HepG2 (cell line): ENCODE measurements around the gene ANKRD11. TPM values are rescaled to one million over a fixed set of nuclear protein-coding genes. Genes with fewer than 3 reads are reported as not detected.

Experiments
- AGO2 ChIP-seq: fragments of 200-400 bp; formaldehyde crosslinking; optimal IDR thresholded peaks from 2 replicates; pipeline ENCODE3; 2017; ENCODE audit warnings: mild to moderate bottlenecking, low read depth, low read length, moderate library complexity
- CCDC6 ChIP-seq: sonication (generic); formaldehyde crosslinking; IDR thresholded peaks from 2 replicates; pipeline ENCODE4 v1.8.1; 2022; ENCODE audit warnings: mild to moderate bottlenecking, missing genetic modification reagents, moderate library complexity
- DZIP1 ChIP-seq: sonication (generic); formaldehyde crosslinking; IDR thresholded peaks from 2 replicates; pipeline ENCODE4 v1.5.0; 2020; ENCODE audit warnings: mild to moderate bottlenecking, missing genetic modification reagents
- FOSL2 ChIP-seq: sonication (generic); formaldehyde crosslinking; IDR thresholded peaks from 2 replicates; pipeline ENCODE4 v1.4.0; 2020; ENCODE audit warnings: missing genetic modification reagents
- FOXC1 ChIP-seq: sonication (generic); formaldehyde crosslinking; IDR thresholded peaks from 2 replicates; pipeline ENCODE4 v1.8.0; 2022; ENCODE audit warnings: mild to moderate bottlenecking, missing genetic modification reagents, borderline replicate concordance
- GTF2F1 ChIP-seq: fragments of 150-350 bp; IDR thresholded peaks from 2 replicates; pipeline ENCODE4 v1.6.1; 2014; ENCODE audit warnings: low read length
- HCFC1 ChIP-seq: fragments of 150-350 bp; IDR thresholded peaks from 2 replicates; pipeline ENCODE4 v1.6.1; 2014; ENCODE audit warnings: low read depth, low read length
- HIC2 ChIP-seq: sonication (generic); formaldehyde crosslinking; IDR thresholded peaks from 2 replicates; pipeline ENCODE4 v1.9.0; 2022; ENCODE audit warnings: low read depth, missing genetic modification reagents
- HMG20A ChIP-seq: IDR thresholded peaks from 2 replicates; pipeline ENCODE4 v1.6.1; 2016; ENCODE audit warnings: borderline replicate concordance
- KLF12 ChIP-seq: sonication (generic); formaldehyde crosslinking; IDR thresholded peaks from 2 replicates; pipeline ENCODE4 v1.4.0; 2020; ENCODE audit warnings: missing genetic modification reagents, borderline replicate concordance
- KLF16 ChIP-seq, 2 experiments: sonication (generic) in 1 of 2; formaldehyde crosslinking in 1 of 2; IDR thresholded peaks; 2 replicates each; pipeline versions ENCODE4 v1.6.1 to v1.8.0; 2016 to 2023; ENCODE audit warnings: missing genetic modification reagents in 2 of 2, missing compliant biosample characterization in 1 of 2
- MAX ChIP-seq: IDR thresholded peaks from 2 replicates; pipeline ENCODE4 v1.6.1; 2012; ENCODE audit warnings: inconsistent platforms
- MBD4 ChIP-seq: IDR thresholded peaks from 2 replicates; pipeline ENCODE4 v1.6.1; 2012; ENCODE audit warnings: low read length, inconsistent platforms, borderline replicate concordance
- NR2C2 ChIP-seq: sonication (generic); formaldehyde crosslinking; IDR thresholded peaks from 2 replicates; pipeline ENCODE4 v1.4.0; 2020; ENCODE audit warnings: missing genetic modification reagents, mild to moderate bottlenecking, moderate library complexity, borderline replicate concordance
- NRL ChIP-seq: sonication (generic); formaldehyde crosslinking; IDR thresholded peaks from 2 replicates; pipeline ENCODE4 v1.5.0; 2020; ENCODE audit warnings: missing genetic modification reagents, mild to moderate bottlenecking, moderate library complexity, borderline replicate concordance
- ONECUT2 ChIP-seq: sonication (generic); formaldehyde crosslinking; IDR thresholded peaks from 2 replicates; pipeline ENCODE4 v1.4.0; 2020; ENCODE audit warnings: missing genetic modification reagents
- SAP130 ChIP-seq: IDR thresholded peaks from 2 replicates; pipeline ENCODE4 v1.6.1; 2016; ENCODE audit warnings: low read depth
- SRSF9 ChIP-seq: fragments of 200-400 bp; formaldehyde crosslinking; IDR thresholded peaks from 2 replicates; pipeline ENCODE4 v1.6.1; 2018; ENCODE audit warnings: borderline replicate concordance, mild to moderate bottlenecking, low read depth, low read length; ENCODE audit not compliant: insufficient read depth, poor library complexity, severe bottlenecking
- TCF7 ChIP-seq: sonication (generic); IDR thresholded peaks from 2 replicates; pipeline ENCODE4 v1.6.1; 2016; ENCODE audit warnings: antibody characterized with exemption, low read depth
- ZC3H13 ChIP-seq: sonication (generic); formaldehyde crosslinking; IDR thresholded peaks from 2 replicates; pipeline ENCODE4 v1.8.1; 2023; ENCODE audit warnings: mild to moderate bottlenecking, missing genetic modification reagents, moderate library complexity
- ZFP82 ChIP-seq: sonication (generic); formaldehyde crosslinking; IDR thresholded peaks from 2 replicates; pipeline ENCODE4 v1.5.1; 2020; ENCODE audit warnings: mild to moderate bottlenecking, missing genetic modification reagents, borderline replicate concordance
- ZNF17 ChIP-seq: sonication (generic); formaldehyde crosslinking; IDR thresholded peaks from 2 replicates; pipeline ENCODE4 v1.5.0; 2020; ENCODE audit warnings: mild to moderate bottlenecking, missing genetic modification reagents
- ZNF180 ChIP-seq: sonication (generic); formaldehyde crosslinking; IDR thresholded peaks from 2 replicates; pipeline ENCODE4 v1.4.0; 2020; ENCODE audit warnings: low read depth, missing genetic modification reagents, borderline replicate concordance
- ZNF205 ChIP-seq: IDR thresholded peaks from 2 replicates; pipeline ENCODE4 v1.6.1; 2018; ENCODE audit warnings: missing biosample characterization, missing genetic modification reagents
- ZNF260 ChIP-seq: sonication (generic); formaldehyde crosslinking; IDR thresholded peaks from 2 replicates; pipeline ENCODE4 v1.4.0; 2020; ENCODE audit warnings: missing genetic modification reagents, low read depth, mild to moderate bottlenecking, borderline replicate concordance
- ZNF709 ChIP-seq: sonication (generic); formaldehyde crosslinking; IDR thresholded peaks from 2 replicates; pipeline ENCODE4 v1.5.0; 2020; ENCODE audit warnings: mild to moderate bottlenecking, missing genetic modification reagents
- ZNF800 ChIP-seq: sonication (generic); formaldehyde crosslinking; IDR thresholded peaks from 2 replicates; pipeline ENCODE4 v1.4.0; 2020; ENCODE audit warnings: missing genetic modification reagents
- polyA plus RNA-seq, 8 experiments: library from polyadenylated mRNA; depleted of rRNA in 3 of 8; stranded (reverse) in 7 of 8; unstranded in 1 of 8; fragments of >200 nt; fragmentation: Illumina TruSeq in 4 of 8; extraction: Trizol in 4 of 8; gene quantifications; 2 replicates each; pipeline versions ENCODE4 v1.2.1 to v1.2.3, GENCODE V29; 2011 to 2016; ENCODE audit warnings: low read depth in 4 of 8, missing spikeins in 1 of 8, mixed read lengths in 1 of 8; ENCODE audit not compliant: insufficient read depth in 1 of 8
- total RNA-seq, 5 experiments: library from RNA; depleted of rRNA; stranded (reverse); fragments of >200 nt; fragmentation: Illumina TruSeq; extraction: Trizol; gene quantifications; 2 replicates each; pipeline ENCODE4 v1.2.3, GENCODE V29; 2016; ENCODE audit warnings: low read depth in 1 of 5

ANKRD11 gene
- total and polyA plus RNA-seq, 2 of the 13 experiments (the other 11 are each of a cell fraction or from before 2014, with no cell fraction given): 21.4 to 38.4 TPM

GRCh38 chr16:89338863-89339262, 151.5 kb downstream of the ANKRD11 start (continued):
- TF ChIP-seq ZNF260 (CRISPR knock-in tag) (no peak), ZNF180 (CRISPR knock-in tag) (no peak), GTF2F1 (no peak), NR2C2 (CRISPR knock-in tag) (0 out of 2 replicates have a peak, but pooled peaks have one; percentile 23), ZNF205 (CRISPR knock-in tag) (no peak), ZNF800 (no peak), HMG20A (no peak), ZFP82 (CRISPR knock-in tag) (no peak), TCF7 (no peak), KLF16 (CRISPR knock-in tag; IDR thresholded peaks at IDR 0.05) (peak in 1 of 2 experiments; percentile 56; a peak in 2 of 4 replicates), NRL (CRISPR knock-in tag) (no peak), ZC3H13 (CRISPR knock-in tag) (no peak), ONECUT2 (no peak), ZNF17 (CRISPR knock-in tag) (no peak), AGO2 (no peak), FOSL2 (CRISPR knock-in tag) (peak; percentile 83), CCDC6 (peak; percentile 54; the same call in 1 of the 2 replicates), MBD4 (no peak), SRSF9 (no peak), DZIP1 (CRISPR knock-in tag) (no peak), KLF12 (no peak), SAP130 (CRISPR knock-in tag) (peak; percentile 90), HIC2 (CRISPR knock-in tag) (no peak), MAX (peak; percentile 73), ZNF709 (CRISPR knock-in tag) (no peak), FOXC1 (no peak), HCFC1 (no peak)
